H1 (cell line): ENCODE measurements around the gene PID1. TPM values are rescaled to one million over a fixed set of nuclear protein-coding genes. Genes with fewer than 3 reads are reported as not detected.

Experiments used
- CTCF ChIA-PET: fragments of 300-600 bp; sonication (Branson Sonifier 250); formaldehyde crosslinking; loops from one replicate; lab custom pipeline; 2021; ENCODE audit not compliant: partially characterized antibody; lab: Charles Lee
- POLR2A ChIA-PET: fragments of 300-600 bp; sonication (Branson Sonifier 250); formaldehyde crosslinking; loops from one replicate; lab custom pipeline; 2021; ENCODE audit warnings: inconsistent platforms; ENCODE audit not compliant: partially characterized antibody; lab: Charles Lee
- DNase-seq, 2 experiments: peaks; one replicate each; pipeline versions ENCODE4 v3.0.0 to v3.0.0-alpha.2; 2010 to 2022; ENCODE audit warnings: low spot score in 2 of 2, low read depth in 1 of 2, mixed read lengths in 1 of 2
- FAIRE-seq: peaks from 2 replicates; lab custom pipeline; 2011; peaks lifted over from hg19 to GRCh38; lab: Jason Lieb, UNC
- H2AFZ ChIP-seq: 2 replicates; pipeline ENCODE4 v1.8.1; 2012; ENCODE audit warnings: low read length, inconsistent platforms
- H2AK5ac ChIP-seq: 2 replicates; pipeline ENCODE4 v1.6.1; 2013; ENCODE audit warnings: low read depth, low read length
- H2BK120ac ChIP-seq: replicated peaks from 2 replicates; pipeline ENCODE3; 2013; ENCODE audit warnings: low read depth, low read length, inconsistent platforms
- H2BK12ac ChIP-seq: 2 replicates; pipeline ENCODE4 v1.6.1; 2013; ENCODE audit warnings: low read depth, low read length
- H2BK15ac ChIP-seq: 2 replicates; pipeline ENCODE4 v1.6.1; 2013; ENCODE audit warnings: low read length
- H2BK20ac ChIP-seq: 2 replicates; pipeline ENCODE4 v1.6.1; 2013; ENCODE audit warnings: low read length
- H2BK5ac ChIP-seq: 2 replicates; pipeline ENCODE4 v1.6.1; 2013; ENCODE audit warnings: low read depth, low read length
- H3K14ac ChIP-seq: 2 replicates; pipeline ENCODE4 v1.6.1; 2013; ENCODE audit warnings: inconsistent platforms; ENCODE audit not compliant: insufficient read length
- H3K18ac ChIP-seq: 2 replicates; pipeline ENCODE4 v1.6.1; 2013; ENCODE audit warnings: low read length; ENCODE audit errors: extremely low read depth
- H3K23ac ChIP-seq: 2 replicates; pipeline ENCODE4 v1.6.1; 2013; ENCODE audit warnings: inconsistent platforms; ENCODE audit not compliant: insufficient read length
- H3K23me2 ChIP-seq: 2 replicates; pipeline ENCODE4 v1.6.1; 2013; ENCODE audit warnings: low read depth, low read length
- H3K27ac ChIP-seq: 2 replicates; pipeline ENCODE4 v1.6.1; 2011; ENCODE audit warnings: low read depth, low read length, inconsistent platforms
- H3K27me3 ChIP-seq, 4 experiments: replicated peaks in 1 of 4; 1 replicate in 1 of 4; 2 replicates in 3 of 4; pipeline versions ENCODE4 v1.6.1 to v1.8.1; 2011 to 2013; ENCODE audit warnings: low read length in 3 of 4, mild to moderate bottlenecking in 3 of 4, inconsistent platforms in 2 of 4, mixed read lengths in 2 of 4, moderate library complexity in 1 of 4; ENCODE audit not compliant: control insufficient read depth in 3 of 4, insufficient read depth in 3 of 4; ENCODE audit errors: extremely low read depth in 1 of 4
- H3K36me3 ChIP-seq, 4 experiments: 2 replicates each; pipeline versions ENCODE4 v1.6.1 to v1.8.1; 2011 to 2013; ENCODE audit warnings: mild to moderate bottlenecking in 4 of 4, low read length in 3 of 4, moderate library complexity in 2 of 4, control low read depth in 1 of 4, inconsistent platforms in 1 of 4; ENCODE audit not compliant: insufficient read depth in 4 of 4, control insufficient read depth in 2 of 4
- H3K4ac ChIP-seq: replicated peaks from 2 replicates; pipeline ENCODE3; 2013; ENCODE audit warnings: low read length, low read depth, mixed read lengths, inconsistent platforms; ENCODE audit not compliant: insufficient read length
- H3K4me1 ChIP-seq, 4 experiments: replicated peaks in 1 of 4; 1 replicate in 1 of 4; 2 replicates in 3 of 4; pipeline versions ENCODE4 v1.6.1 to v1.8.1; 2011 to 2013; ENCODE audit warnings: low read length in 3 of 4, inconsistent platforms in 2 of 4, mixed read lengths in 1 of 4; ENCODE audit not compliant: insufficient read depth in 4 of 4, control insufficient read depth in 3 of 4
- H3K4me2 ChIP-seq, 2 experiments: 2 replicates each; pipeline versions ENCODE4 v1.6.1 to v1.8.1; 2011 to 2013; ENCODE audit warnings: low read depth in 2 of 2, low read length in 2 of 2, control low read depth in 1 of 2, inconsistent platforms in 1 of 2, mild to moderate bottlenecking in 1 of 2; ENCODE audit not compliant: insufficient read depth in 1 of 2
- H3K4me3 ChIP-seq, 4 experiments: fragments of 200-600, 300-600 bp in 1 of 4; sonication (generic), shearing (Covaris generic), sonication (Bioruptor Twin) in 1 of 4; 2 replicates each; pipeline versions ENCODE4 v1.5.1 to v1.8.1; 2011 to 2016; ENCODE audit warnings: low read length in 4 of 4, low read depth in 3 of 4, control low read depth in 2 of 4, inconsistent platforms in 2 of 4, mild to moderate bottlenecking in 2 of 4, mixed read lengths in 1 of 4, moderate library complexity in 1 of 4; ENCODE audit not compliant: insufficient read depth in 2 of 4; ENCODE audit errors: extremely low read depth in 1 of 4
- H3K56ac ChIP-seq: replicated peaks from 2 replicates; pipeline ENCODE3; 2013; ENCODE audit warnings: low read depth, mild to moderate bottlenecking, mixed read lengths, low read length, inconsistent platforms; ENCODE audit not compliant: insufficient read length
- H3K79me1 ChIP-seq: 2 replicates; pipeline ENCODE4 v1.6.1; 2013; ENCODE audit warnings: low read depth, low read length, control low read depth
- H3K79me2 ChIP-seq, 2 experiments: 2 replicates each; pipeline versions ENCODE4 v1.6.1 to v1.8.1; 2012 to 2013; ENCODE audit warnings: low read length in 2 of 2, mild to moderate bottlenecking in 2 of 2, inconsistent platforms in 1 of 2; ENCODE audit not compliant: insufficient read depth in 2 of 2, control insufficient read depth in 1 of 2
- H3K9ac ChIP-seq, 4 experiments: replicated peaks in 1 of 4; 1 replicate in 1 of 4; 2 replicates in 3 of 4; pipeline versions ENCODE4 v1.6.1 to v1.8.1; 2011 to 2013; ENCODE audit warnings: low read depth in 3 of 4, low read length in 3 of 4, control low read depth in 2 of 4, mild to moderate bottlenecking in 2 of 4, moderate library complexity in 2 of 4, inconsistent platforms in 1 of 4; ENCODE audit errors: extremely low read depth in 1 of 4
- H3K9me3 ChIP-seq, 2 experiments: 2 replicates each; pipeline versions ENCODE4 v1.6.1 to v1.8.1; 2012 to 2013; ENCODE audit warnings: mild to moderate bottlenecking in 2 of 2, moderate library complexity in 2 of 2, control low read depth in 1 of 2, inconsistent platforms in 1 of 2, low read depth in 1 of 2, low read length in 1 of 2, mixed read lengths in 1 of 2; ENCODE audit not compliant: insufficient read depth in 2 of 2
- H4K20me1 ChIP-seq, 2 experiments: replicated peaks in 1 of 2; 2 replicates each; pipeline versions ENCODE3 to v1.8.1; 2011 to 2013; ENCODE audit warnings: inconsistent platforms in 2 of 2, low read length in 2 of 2, mild to moderate bottlenecking in 1 of 2; ENCODE audit not compliant: insufficient read depth in 2 of 2, control insufficient read depth in 1 of 2
- H4K5ac ChIP-seq: 2 replicates; pipeline ENCODE4 v1.6.1; 2013; ENCODE audit warnings: low read length, low read depth, mixed read lengths, inconsistent platforms; ENCODE audit not compliant: insufficient read length
- H4K8ac ChIP-seq: 2 replicates; pipeline ENCODE4 v1.8.0; 2013; ENCODE audit warnings: mild to moderate bottlenecking, moderate library complexity, low read length, inconsistent platforms; ENCODE audit not compliant: insufficient read depth; ENCODE audit errors: extremely low read depth
- H4K91ac ChIP-seq: replicated peaks from 2 replicates; pipeline ENCODE3; 2013; ENCODE audit warnings: low read length, mixed read lengths, inconsistent platforms; ENCODE audit not compliant: insufficient read length
- ASH2L ChIP-seq: fragments of 200-600, 300-600 bp; sonication (generic); IDR thresholded peaks from one replicate; pipeline ENCODE4 v1.7.1; 2017; ENCODE audit warnings: low read length
- BCL11A ChIP-seq, 2 experiments: IDR thresholded peaks; one replicate each; pipeline ENCODE4 v1.6.1; 2011; ENCODE audit warnings: low read depth in 2 of 2, low read length in 2 of 2, mild to moderate bottlenecking in 2 of 2
- CEBPB ChIP-seq: IDR thresholded peaks from 2 replicates; pipeline ENCODE4 v1.6.1; 2012; ENCODE audit warnings: low read depth, low read length
- CTBP2 ChIP-seq: IDR thresholded peaks from 2 replicates; pipeline ENCODE4 v1.7.0; 2011; ENCODE audit warnings: borderline replicate concordance, mild to moderate bottlenecking, moderate library complexity, mixed read lengths, low read length; ENCODE audit not compliant: insufficient read depth, insufficient read length
- EP300 ChIP-seq, 2 experiments: IDR thresholded peaks; 1 replicate in 1 of 2; 2 replicates in 1 of 2; pipeline ENCODE4 v1.6.1; 2011 to 2012; ENCODE audit warnings: low read depth in 2 of 2, low read length in 2 of 2, mild to moderate bottlenecking in 2 of 2, borderline replicate concordance in 1 of 2, inconsistent platforms in 1 of 2, moderate library complexity in 1 of 2
- SAP30 ChIP-seq: fragments of 300-600 bp; sonication (generic); IDR thresholded peaks from 2 replicates; pipeline ENCODE4 v1.7.1; 2012; ENCODE audit warnings: low read length, moderate library complexity, mild to moderate bottlenecking, inconsistent platforms; ENCODE audit not compliant: insufficient read depth, insufficient replicate concordance
- SIN3A ChIP-seq, 2 experiments: IDR thresholded peaks in 1 of 2; conservative IDR thresholded peaks in 1 of 2; 2 replicates each; pipeline ENCODE4 v1.6.1; 2011 to 2012; ENCODE audit warnings: low read length in 2 of 2, improper control_type of control experiment in 1 of 2, low read depth in 1 of 2, mild to moderate bottlenecking in 1 of 2
- TAF1 ChIP-seq: IDR thresholded peaks from 2 replicates; pipeline ENCODE4 v1.6.1; 2011; ENCODE audit warnings: mild to moderate bottlenecking, low read depth, low read length
- TCF12 ChIP-seq: IDR thresholded peaks from 2 replicates; pipeline ENCODE4 v1.6.1; 2011; ENCODE audit warnings: low read depth, mild to moderate bottlenecking, low read length
- ZNF274 ChIP-seq: IDR thresholded peaks from 2 replicates; pipeline ENCODE4 v1.7.0; 2012; ENCODE audit warnings: low read length, borderline replicate concordance; ENCODE audit errors: extremely low read depth
- WGBS, 2 experiments: shearing (Covaris generic) in 1 of 2; methylation state at CpG; one replicate each; pipeline versions ENCODE4 v1.1.6 to v1.1.7; 2013 to 2015; ENCODE audit warnings: low lambda C conversion rate in 2 of 2, mixed read lengths in 2 of 2, inconsistent platforms in 1 of 2, low coverage in 1 of 2, missing lambda C conversion rate in 1 of 2; ENCODE audit not compliant: insufficient replicate concordance in 2 of 2, insufficient coverage in 1 of 2, insufficient read length in 1 of 2; ENCODE audit errors: extremely low coverage in 1 of 2, missing lambda C conversion rate in 1 of 2; 5-methylcytosine and 5-hydroxymethylcytosine counted together
- polyA plus RNA-seq, 7 experiments: library from polyadenylated mRNA; depleted of rRNA in 3 of 7; stranded (reverse) in 5 of 7; unstranded in 2 of 7; fragments of >200 nt in 5 of 7; fragments of 200-250 nt in 2 of 7; gene quantifications; 1 replicate in 5 of 7; 2 replicates in 1 of 7; 4 replicates in 1 of 7; pipeline versions ENCODE4 v1.2.1 to v1.2.3, GENCODE V29; 2011 to 2013; ENCODE audit warnings: missing spikeins in 2 of 7, mixed read lengths in 2 of 7
- total RNA-seq: library from RNA; stranded (reverse); fragmentation: NEBNext Ultra II Directional; extraction: Animal tissue kit (Norgen Biotek cat#: 25700); gene quantifications from 2 replicates; pipeline ENCODE4 v1.2.1, GENCODE V29; 2021

Gene PID1
- total and polyA plus RNA-seq, 2 of the 8 experiments (the other 6 are each of a cell fraction or from before 2014, with no cell fraction given) = 1.5 to 3.3 TPM

- Histone ChIP-seq H4K91ac (no peak overlapping the region), H3K9ac (no peak overlapping the region), H3K18ac (no peak overlapping the region), H3K14ac (no peak overlapping the region), H2AK5ac (no peak overlapping the region), H2BK15ac (no peak overlapping the region), H2AFZ (no peak overlapping the region), H4K8ac (no peak overlapping the region), H3K4me2 (no peak overlapping the region), H4K20me1 (no peaks in the 10 kb centered on the region), H3K23ac (no peak overlapping the region), H2BK20ac (no peak overlapping the region), H3K4me3 (no peak overlapping the region), H2BK12ac (no peak overlapping the region), H2BK5ac (no peak overlapping the region), H4K5ac (no peak overlapping the region), H3K36me3 (no peaks in the 10 kb centered on the region; a peak in 1 of 8 replicates), H3K9me3 (peaks cover 4 to 6% of the 10 kb centered on the region in 2 experiments; a peak in 2 of 4 replicates), H3K79me1 (no peaks in the 10 kb centered on the region), H3K23me2 (no peaks in the 10 kb centered on the region), H3K4me1 (no peaks in the 10 kb centered on the region), H3K56ac (no peak overlapping the region), H3K4ac (no peak overlapping the region), H3K27me3 (no peaks in the 10 kb centered on the region), H3K79me2 (no peaks in the 10 kb centered on the region), H3K27ac (no peak overlapping the region), H2BK120ac (no peak overlapping the region)
- ChIA-PET CTCF (no interaction called here), POLR2A (no interaction called here)
- 90% methylated on average over 2 of the region's 2 CpGs; no CpG with 5 or more reads in 1 of the 2 experiments for WGBS, 2 experiments
- TF ChIP-seq SAP30 (no peak), BCL11A (IDR thresholded peaks at IDR 0.05; ENCODE audit: low read depth in 2 of 2, low read length in 2 of 2) (no peak), TAF1 (no peak), EP300 (IDR thresholded peaks at IDR 0.05; ENCODE audit: borderline replicate concordance in 1 of 2, low read depth in 2 of 2, low read length in 2 of 2) (no peak), SIN3A (conservative IDR thresholded peaks at IDR 0.05 in 1 of 2, IDR thresholded peaks at IDR 0.05 in 1 of 2; ENCODE audit: low read depth in 1 of 2, low read length in 2 of 2) (no peak), CEBPB (no peak), ZNF274 (no peak), TCF12 (no peak), ASH2L (no peak), CTBP2 (no peak)
- DNase-seq (no peak), FAIRE-seq (no peak)
Measured at GRCh38 chr2:229239021-229239420, 32.1 kb downstream of the PID1 start.
